GM23248 (cell line): ENCODE measurements around the gene CHAF1A. TPM values are rescaled to one million over a fixed set of nuclear protein-coding genes. Genes with fewer than 3 reads are reported as not detected.

Experiments used
- DNase-seq: peaks from one replicate; pipeline ENCODE4 v3.0.0-alpha.2; 2015
- H2AFZ ChIP-seq: fragments of 200-600 bp; sonication (generic); 2 replicates; pipeline ENCODE4 v1.6.1; 2016; ENCODE audit warnings: antibody characterized with exemption
- H3F3A ChIP-seq: fragments of 200-600 bp; sonication (generic); 2 replicates; pipeline ENCODE4 v1.6.1; 2016; ENCODE audit warnings: mild to moderate bottlenecking, antibody characterized with exemption, mixed run types; ENCODE audit not compliant: insufficient read depth
- H3K27ac ChIP-seq: fragments of 200-600 bp; sonication (generic); 2 replicates; pipeline ENCODE4 v1.5.1; 2016; ENCODE audit warnings: mild to moderate bottlenecking
- H3K27me3 ChIP-seq: fragments of 200-600 bp; sonication (generic); replicated peaks from 2 replicates; pipeline ENCODE4 v1.6.1; 2016; ENCODE audit warnings: mild to moderate bottlenecking; ENCODE audit not compliant: insufficient read depth
- H3K36me3 ChIP-seq: fragments of 200-600 bp; sonication (generic); 2 replicates; pipeline ENCODE4 v1.6.1; 2016; ENCODE audit warnings: low read depth, mild to moderate bottlenecking
- H3K4me1 ChIP-seq: fragments of 200-600 bp; sonication (generic); 2 replicates; pipeline ENCODE4 v1.6.1; 2016; ENCODE audit warnings: mild to moderate bottlenecking; ENCODE audit not compliant: insufficient read depth
- H3K4me2 ChIP-seq: fragments of 200-600 bp; sonication (generic); one replicate; pipeline ENCODE4 v1.6.1; 2016; ENCODE audit warnings: mild to moderate bottlenecking; ENCODE audit not compliant: unreplicated experiment
- H3K4me3 ChIP-seq: fragments of 200-600 bp; sonication (generic); 2 replicates; pipeline ENCODE4 v1.5.1; 2016; ENCODE audit warnings: mild to moderate bottlenecking
- H3K79me2 ChIP-seq: fragments of 200-600 bp; sonication (generic); 2 replicates; pipeline ENCODE4 v1.6.1; 2016; ENCODE audit warnings: mild to moderate bottlenecking; ENCODE audit not compliant: insufficient read depth
- H3K9ac ChIP-seq: fragments of 200-600 bp; sonication (generic); 2 replicates; pipeline ENCODE4 v1.6.1; 2016; ENCODE audit warnings: mild to moderate bottlenecking
- H3K9me2 ChIP-seq: fragments of 200-600 bp; sonication (generic); 2 replicates; pipeline ENCODE4 v1.6.1; 2016; ENCODE audit warnings: mixed run types, mild to moderate bottlenecking, moderate library complexity; ENCODE audit not compliant: insufficient read depth
- H3K9me3 ChIP-seq: fragments of 200-600 bp; sonication (generic); one replicate; pipeline ENCODE4 v1.6.1; 2017; ENCODE audit warnings: low read depth
- H4K20me1 ChIP-seq: fragments of 200-600 bp; sonication (generic); 2 replicates; pipeline ENCODE4 v1.6.0; 2016; ENCODE audit not compliant: insufficient read depth
- EZH2 ChIP-seq: fragments of 200-600 bp; sonication (generic); IDR thresholded peaks from 2 replicates; pipeline ENCODE4 v1.6.1; 2018; ENCODE audit warnings: antibody characterized with exemption, mild to moderate bottlenecking; ENCODE audit not compliant: insufficient read depth, poor library complexity, severe bottlenecking
- EZH2phosphoT487 ChIP-seq: fragments of 200-600 bp; sonication (generic); IDR thresholded peaks from 2 replicates; pipeline ENCODE4 v1.6.1; 2018; ENCODE audit warnings: antibody characterized with exemption, moderate library complexity, mild to moderate bottlenecking, low read depth; ENCODE audit not compliant: insufficient read depth
- WGBS, 2 experiments: methylation state at CpG; one replicate each; pipeline ENCODE4 v1.1.6; 2015 to 2017; ENCODE audit warnings: low lambda C conversion rate in 2 of 2, low coverage in 1 of 2; ENCODE audit errors: missing lambda C conversion rate in 2 of 2; 5-methylcytosine and 5-hydroxymethylcytosine counted together
- in situ Hi-C: fragments of 300-500 bp; cut with MboI; formaldehyde crosslinking; loops from 2 replicates; pipeline ENCODE4 v1.15.0; 2020
- polyA plus RNA-seq: library from polyadenylated mRNA; unstranded; fragments of >200 nt; fragmentation: Nextera tagmentation; extraction: Ambion mirVana; gene quantifications from 2 replicates; pipeline ENCODE4 v1.2.1, GENCODE V29; 2016
- total RNA-seq: library from RNA; depleted of rRNA; stranded (reverse); fragments of >200 nt; shearing (Covaris generic); gene quantifications from 2 replicates; pipeline ENCODE4 v1.2.3, GENCODE V29; 2014

Gene CHAF1A
- total and polyA plus RNA-seq, 2 experiments from 2014 or later = 11.6 to 12.6 TPM

DNA sequence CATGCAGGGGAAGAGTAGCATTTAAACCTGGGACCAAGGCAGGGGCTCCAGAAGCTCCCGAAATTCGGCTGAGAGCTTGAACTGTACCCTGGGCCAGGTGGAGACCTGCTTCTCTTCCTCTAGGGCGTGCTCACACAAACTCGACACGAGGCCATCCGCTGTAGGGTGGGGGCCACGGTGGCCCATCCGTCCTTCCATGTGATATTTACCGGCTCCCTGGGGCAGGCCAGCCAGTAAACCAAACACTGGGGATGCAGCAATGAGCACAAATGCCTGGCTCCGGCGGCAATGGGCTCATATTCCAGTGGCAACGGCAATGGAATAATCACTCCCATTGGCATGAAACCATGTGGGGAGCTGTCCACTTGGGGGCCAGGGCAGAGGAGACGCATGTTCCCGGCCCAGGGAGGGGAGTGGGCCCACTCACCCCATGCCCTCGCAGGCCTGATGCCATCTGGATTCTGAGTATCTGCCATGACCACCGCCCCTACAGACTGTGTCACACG is 12.9 kb upstream of the CHAF1A start:
- in situ Hi-C loops = no loop called here
- Histone ChIP-seq H3K4me3 (peak overlapping the region; percentile 52; the same call in 1 of the 2 replicates), H3K27ac (peak overlapping the region; percentile 83), H3K79me2 (peaks cover 100% of the 10 kb centered on the region), H3K4me1 (peaks cover 66% of the 10 kb centered on the region), H2AFZ (no peak overlapping the region), H3K36me3 (no peaks in the 10 kb centered on the region; the same call in 1 of the 2 replicates), H3K9ac (peak overlapping the region; percentile 70), H4K20me1 (peaks cover 19% of the 10 kb centered on the region; the same call in 1 of the 2 replicates), H3K27me3 (no peaks in the 10 kb centered on the region), H3K4me2 (peak overlapping the region; percentile 69), H3K9me2 (no peaks in the 10 kb centered on the region), H3K9me3 (no peaks in the 10 kb centered on the region), H3F3A (peaks cover 46% of the 10 kb centered on the region)
- peak; percentile 27 for DNase-seq
- 51 to 55% methylated on average over 16 to 17 of the region's 17 CpGs for WGBS, 2 experiments
- TF ChIP-seq EZH2 (no peak), EZH2phosphoT487 (no peak)

DNA sequence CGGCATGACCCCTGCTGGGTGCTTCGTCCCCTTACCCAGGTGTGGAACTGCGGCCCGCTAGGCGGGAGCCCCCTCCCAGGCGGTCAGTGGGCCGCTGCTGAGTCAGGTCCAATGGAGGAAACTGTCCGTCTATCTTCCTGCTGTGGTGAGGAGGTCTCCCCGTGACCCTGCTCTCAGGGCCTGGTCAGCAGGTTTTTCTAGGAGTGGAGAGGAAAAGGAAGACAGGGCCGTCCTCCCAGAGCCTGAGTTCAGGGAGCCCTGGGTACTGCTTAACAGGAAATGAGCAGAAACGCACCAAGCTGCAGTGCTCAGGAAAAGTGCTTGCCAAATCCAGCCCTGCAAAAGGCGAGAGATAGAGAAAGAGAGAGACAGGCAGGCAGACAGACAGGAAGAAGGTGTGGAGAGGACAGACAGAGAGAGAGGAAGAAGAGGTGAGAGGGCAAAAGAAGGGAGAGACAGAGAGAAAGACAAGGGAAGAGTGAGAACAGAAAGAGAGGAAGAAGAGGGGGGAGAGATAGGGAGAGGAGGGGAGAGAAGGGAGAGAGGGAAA is 12.3 kb upstream of the CHAF1A start:
- Histone ChIP-seq H2AFZ (no peak overlapping the region), H3K4me3 (peak overlapping the region; percentile 52), H3K9me3 (no peaks in the 10 kb centered on the region), H3K27ac (peak overlapping the region; percentile 83), H3K9me2 (no peaks in the 10 kb centered on the region), H3K4me1 (peaks cover 70% of the 10 kb centered on the region), H3K36me3 (no peaks in the 10 kb centered on the region), H3K4me2 (peak overlapping the region; percentile 69), H4K20me1 (peaks cover 19% of the 10 kb centered on the region; the same call in 1 of the 2 replicates), H3K27me3 (no peaks in the 10 kb centered on the region), H3K9ac (peak overlapping the region; percentile 70), H3K79me2 (peaks cover 100% of the 10 kb centered on the region), H3F3A (peaks cover 52% of the 10 kb centered on the region)
- TF ChIP-seq EZH2phosphoT487 (no peak), EZH2 (no peak)
- in situ Hi-C loops = no loop called here
- peak; percentile 64 for DNase-seq
- 59 to 65% methylated on average over 12 of the region's 12 CpGs for WGBS, 2 experiments

DNA sequence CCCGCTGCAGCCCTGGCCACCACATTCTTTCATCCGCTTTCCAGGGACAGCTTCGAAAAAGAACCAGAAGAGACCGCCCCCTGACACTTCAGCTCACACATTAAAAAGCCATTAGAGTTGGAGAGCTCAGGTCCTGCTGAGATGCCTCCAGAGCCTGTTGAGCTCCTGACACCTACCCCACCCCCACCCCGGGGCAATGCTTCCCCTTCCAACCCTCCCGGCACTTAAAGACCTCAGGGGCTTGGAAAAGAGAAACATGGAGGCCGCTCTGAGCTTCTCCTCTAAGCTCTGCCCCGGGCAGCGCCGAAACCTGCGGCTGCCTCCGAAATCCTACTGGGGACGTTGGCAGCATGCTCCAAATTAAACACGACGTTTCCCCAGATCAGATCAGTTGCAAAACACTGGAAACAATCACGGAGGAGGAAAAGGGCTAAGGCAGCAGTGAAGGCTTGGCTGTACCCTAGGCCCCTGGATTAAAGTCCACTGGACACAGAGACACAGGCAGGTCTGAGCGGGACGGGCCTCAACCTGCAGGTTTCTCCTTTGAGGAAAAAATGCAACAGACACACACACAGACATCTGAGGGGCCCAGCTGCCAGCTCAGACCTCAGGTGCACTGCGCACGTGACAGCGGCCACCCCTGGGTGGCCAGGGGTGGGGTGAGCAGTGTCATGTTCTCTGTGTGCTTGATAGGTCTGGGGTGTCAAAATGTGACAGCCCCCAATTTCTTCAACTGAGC is 11.7 kb upstream of the CHAF1A start:
- Histone ChIP-seq H3K9me2 (no peaks in the 10 kb centered on the region), H3K27me3 (no peaks in the 10 kb centered on the region), H4K20me1 (peaks cover 19% of the 10 kb centered on the region; the same call in 1 of the 2 replicates), H3F3A (peaks cover 54% of the 10 kb centered on the region), H3K4me2 (peak overlapping the region; percentile 69), H3K9me3 (no peaks in the 10 kb centered on the region), H3K36me3 (no peaks in the 10 kb centered on the region; the same call in 1 of the 2 replicates), H3K27ac (peak overlapping the region; percentile 83), H3K4me1 (peaks cover 66% of the 10 kb centered on the region), H3K9ac (peak overlapping the region; percentile 70), H3K4me3 (peak overlapping the region; percentile 52), H2AFZ (no peak overlapping the region), H3K79me2 (peaks cover 100% of the 10 kb centered on the region)
- peak; percentile 51 for DNase-seq
- TF ChIP-seq EZH2phosphoT487 = no peak
- TF ChIP-seq EZH2 = no peak
- in situ Hi-C loops = no loop called here
- WGBS, 2 experiments = 29 to 32% methylated on average over 17 to 21 of the region's 21 CpGs

DNA sequence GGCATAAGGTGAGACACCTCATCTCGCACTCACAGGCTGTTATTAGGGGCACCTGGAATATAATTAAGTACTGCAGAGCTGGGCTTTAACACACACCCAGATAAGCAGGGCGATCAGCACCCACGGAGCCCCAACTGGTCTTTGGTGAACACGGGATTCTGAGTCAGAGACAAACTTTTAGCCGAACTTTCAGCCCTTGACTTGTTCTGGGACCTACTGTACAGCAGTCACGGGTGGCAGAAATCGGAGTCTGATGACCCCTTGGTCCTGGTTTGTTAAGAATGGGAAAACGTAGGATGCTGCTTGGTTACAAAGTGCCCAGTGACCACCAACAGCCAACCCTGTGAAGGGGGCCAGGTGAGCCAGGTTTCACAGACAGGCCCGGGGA is 11.1 kb upstream of the CHAF1A start:
- H2AFZ ChIP-seq = no peak overlapping the region
- H4K20me1 ChIP-seq = peaks cover 19% of the 10 kb centered on the region; the same call in 1 of the 2 replicates
- peaks cover 100% of the 10 kb centered on the region for H3K79me2 ChIP-seq
- H3K27ac ChIP-seq = peak overlapping the region; percentile 83
- 23 to 27% methylated on average over 9 of the region's 9 CpGs for WGBS, 2 experiments
- TF ChIP-seq EZH2 (no peak), EZH2phosphoT487 (no peak)
- in situ Hi-C loops = no loop called here
- DNase-seq = peak; percentile 75
- peak overlapping the region; percentile 52 for H3K4me3 ChIP-seq
- no peaks in the 10 kb centered on the region; the same call in 1 of the 2 replicates for H3K36me3 ChIP-seq
- H3K4me1 ChIP-seq = peaks cover 60% of the 10 kb centered on the region
- H3K27me3 ChIP-seq = no peaks in the 10 kb centered on the region
- H3F3A ChIP-seq = peaks cover 54% of the 10 kb centered on the region
- H3K4me2 ChIP-seq = peak overlapping the region; percentile 69
- no peaks in the 10 kb centered on the region for H3K9me2 ChIP-seq
- peak overlapping the region; percentile 70 for H3K9ac ChIP-seq
- H3K9me3 ChIP-seq = no peaks in the 10 kb centered on the region
